Central memory CD8-positive, alpha-beta T cell (primary cell): ENCODE measurements around the gene SYNGR3.

Source experiments
- ATAC-seq: fragments of 150-1000 bp; cut with Tn5 transposase; replicated peaks from 2 replicates; pipeline ENCODE4 v1.10.0; 2022; ENCODE audit warnings: mild to moderate bottlenecking, moderate FRiP score, moderate number of reproducible peaks; ENCODE audit not compliant: poor library complexity, severe bottlenecking; ENCODE audit errors: extremely low read depth
- DNase-seq, 2 donors: peaks; one replicate each; pipeline ENCODE4 v3.0.0; 2021; ENCODE audit warnings: low spot score in 2 of 2
- H3K27ac Mint-ChIP-seq: one replicate; pipeline ENCODE4 v1.8.0; 2022; ENCODE audit warnings: low read depth, mild to moderate bottlenecking, moderate library complexity, mixed read lengths
- H3K27me3 Mint-ChIP-seq: one replicate; pipeline ENCODE4 v1.8.0; 2022; ENCODE audit warnings: mixed read lengths
- H3K36me3 Mint-ChIP-seq: one replicate; pipeline ENCODE4 v1.8.0; 2022; ENCODE audit warnings: mild to moderate bottlenecking, moderate library complexity, mixed read lengths; ENCODE audit not compliant: insufficient read depth
- H3K4me1 Mint-ChIP-seq: one replicate; pipeline ENCODE4 v1.8.0; 2022; ENCODE audit warnings: mixed read lengths
- H3K4me3 Mint-ChIP-seq: one replicate; pipeline ENCODE4 v1.8.0; 2022; ENCODE audit warnings: mild to moderate bottlenecking, moderate library complexity, mixed read lengths
- H3K9me3 Mint-ChIP-seq: one replicate; pipeline ENCODE4 v1.8.0; 2022; ENCODE audit warnings: mixed read lengths

SYNGR3 gene

GRCh38 chr16:1984347-1985225 lies 5.2 kb upstream of the SYNGR3 start:
- Mint-ChIP-seq H3K27me3 (peaks cover 28% of the 10 kb centered on the region), H3K4me1 (peaks cover 12% of the 10 kb centered on the region), H3K4me3 (peak overlapping the region; percentile 72), H3K36me3 (peaks cover 21% of the 10 kb centered on the region), H3K9me3 (no peaks in the 10 kb centered on the region), H3K27ac (no peak overlapping the region)
- ATAC-seq (peak; percentile 43), DNase-seq (no peak)

GRCh38 chr16:1985466-1986150 lies 4.2 kb upstream of the SYNGR3 start:
- peak overlapping the region; percentile 72 for H3K4me3 Mint-ChIP-seq
- H3K4me1 Mint-ChIP-seq: peaks cover 15% of the 10 kb centered on the region
- H3K27ac Mint-ChIP-seq: no peak overlapping the region
- no peak for ATAC-seq
- no peak for DNase-seq
- no peaks in the 10 kb centered on the region for H3K9me3 Mint-ChIP-seq
- peaks cover 21% of the 10 kb centered on the region for H3K36me3 Mint-ChIP-seq
- peaks cover 28% of the 10 kb centered on the region for H3K27me3 Mint-ChIP-seq

- Mint-ChIP-seq H3K4me1 (peaks cover 25% of the 10 kb centered on the region), H3K36me3 (peaks cover 21% of the 10 kb centered on the region), H3K4me3 (no peak overlapping the region), H3K9me3 (no peaks in the 10 kb centered on the region), H3K27ac (no peak overlapping the region), H3K27me3 (peaks cover 24% of the 10 kb centered on the region)
- no peak for ATAC-seq
- no peak for DNase-seq
Observed at GRCh38 chr16:1987198-1987597, 2.6 kb upstream of the SYNGR3 start.

GRCh38 chr16:1990101-1990350 lies 256 bp downstream of the SYNGR3 start:
- H3K4me1 Mint-ChIP-seq: peaks cover 15% of the 10 kb centered on the region
- H3K9me3 Mint-ChIP-seq: no peaks in the 10 kb centered on the region
- ATAC-seq: no peak
- H3K27me3 Mint-ChIP-seq: peaks cover 14% of the 10 kb centered on the region
- peaks cover 18% of the 10 kb centered on the region for H3K36me3 Mint-ChIP-seq
- peak overlapping the region; percentile 67 for H3K4me3 Mint-ChIP-seq
- no peak overlapping the region for H3K27ac Mint-ChIP-seq
- DNase-seq: no peak

- Mint-ChIP-seq H3K9me3 (no peaks in the 10 kb centered on the region), H3K4me3 (peak overlapping the region; percentile 67), H3K27ac (peak overlapping the region; percentile 73), H3K4me1 (peaks cover 14% of the 10 kb centered on the region), H3K27me3 (peaks cover 14% of the 10 kb centered on the region), H3K36me3 (peaks cover 18% of the 10 kb centered on the region)
- no peak for ATAC-seq
- no peak for DNase-seq
Observed at GRCh38 chr16:1990351-1991134, 773 bp downstream of the SYNGR3 start.

GRCh38 chr16:1991135-1991551 lies 1.4 kb downstream of the SYNGR3 start:
- Mint-ChIP-seq H3K4me3 (peak overlapping the region; percentile 67), H3K27ac (peak overlapping the region; percentile 73), H3K36me3 (peaks cover 16% of the 10 kb centered on the region), H3K27me3 (peaks cover 14% of the 10 kb centered on the region), H3K9me3 (no peaks in the 10 kb centered on the region), H3K4me1 (peaks cover 14% of the 10 kb centered on the region)
- peak; percentile 63 for ATAC-seq
- DNase-seq: peak in 1 of 2 donors; percentile 45

GRCh38 chr16:1991588-1991947 lies 1.8 kb downstream of the SYNGR3 start:
- no peak for ATAC-seq
- H3K4me3 Mint-ChIP-seq: peak overlapping the region; percentile 67
- peak overlapping the region; percentile 73 for H3K27ac Mint-ChIP-seq
- H3K4me1 Mint-ChIP-seq: peaks cover 14% of the 10 kb centered on the region
- peaks cover 14% of the 10 kb centered on the region for H3K27me3 Mint-ChIP-seq
- H3K9me3 Mint-ChIP-seq: no peaks in the 10 kb centered on the region
- no peak for DNase-seq
- peaks cover 12% of the 10 kb centered on the region for H3K36me3 Mint-ChIP-seq

GRCh38 chr16:1991948-1992703 lies 2.4 kb downstream of the SYNGR3 start:
- H3K9me3 Mint-ChIP-seq: no peaks in the 10 kb centered on the region
- H3K27me3 Mint-ChIP-seq: peaks cover 14% of the 10 kb centered on the region
- peak overlapping the region; percentile 73 for H3K27ac Mint-ChIP-seq
- peaks cover 12% of the 10 kb centered on the region for H3K36me3 Mint-ChIP-seq
- peak overlapping the region; percentile 67 for H3K4me3 Mint-ChIP-seq
- DNase-seq (peak; percentile 90 to 91), ATAC-seq (peak; percentile 63)
- H3K4me1 Mint-ChIP-seq: peaks cover 14% of the 10 kb centered on the region

- no peak overlapping the region for H3K4me3 Mint-ChIP-seq
- H3K4me1 Mint-ChIP-seq: peaks cover 14% of the 10 kb centered on the region
- peaks cover 10% of the 10 kb centered on the region for H3K36me3 Mint-ChIP-seq
- ATAC-seq (no peak), DNase-seq (no peak)
- H3K9me3 Mint-ChIP-seq: no peaks in the 10 kb centered on the region
- H3K27me3 Mint-ChIP-seq: peaks cover 14% of the 10 kb centered on the region
- no peak overlapping the region for H3K27ac Mint-ChIP-seq
Observed at GRCh38 chr16:1992704-1993317, 3.0 kb downstream of the SYNGR3 start.

GRCh38 chr16:1993731-1994131 lies 4.0 kb downstream of the SYNGR3 start:
- Mint-ChIP-seq H3K27ac (no peak overlapping the region), H3K4me3 (no peak overlapping the region), H3K9me3 (no peaks in the 10 kb centered on the region), H3K27me3 (peaks cover 8% of the 10 kb centered on the region), H3K36me3 (peaks cover 10% of the 10 kb centered on the region), H3K4me1 (peaks cover 14% of the 10 kb centered on the region)
- no peak for DNase-seq
- no peak for ATAC-seq

GRCh38 chr16:1997494-1998359 lies 8.0 kb downstream of the SYNGR3 start:
- Mint-ChIP-seq H3K4me3 (no peak overlapping the region), H3K27ac (no peak overlapping the region), H3K36me3 (peaks cover 17% of the 10 kb centered on the region), H3K4me1 (no peaks in the 10 kb centered on the region), H3K27me3 (no peaks in the 10 kb centered on the region), H3K9me3 (no peaks in the 10 kb centered on the region)
- DNase-seq (no peak), ATAC-seq (no peak)
